Measurements from ENCODE around the gene IL31.

IL31 gene

GRCh38 chr12:122174155-122174845 lies at the start of gene IL31:
IL31 (minus strand) TSS chr12:122174221; CDS start chr12:122174172, 49 bp downstream.
- H3K4me3 ChIP-seq (ENCODE audit: low read depth, low read length), result no peak within 1 kb of the TSS
- in situ Hi-C loops (cut with HindIII; ENCODE audit: low sequenced_read_pairs), result no loop called here
- no peak for DNase-seq (ENCODE audit: low read depth)
- no peak for TF ChIP-seq CTCF (IDR thresholded peaks at IDR 0.05; ENCODE audit: low read depth, low read length, missing control alignments)

GRCh38 chr12:122216445-122216844 lies 42.4 kb upstream of the IL31 start:
- in situ Hi-C loops (cut with HindIII; ENCODE audit: low sequenced_read_pairs), result no loop called here
- no peak for TF ChIP-seq CTCF (IDR thresholded peaks at IDR 0.05; ENCODE audit: low read depth, low read length, missing control alignments)
- no peak for DNase-seq (ENCODE audit: low read depth)
- no peak overlapping the region for H3K4me3 ChIP-seq (ENCODE audit: low read depth, low read length)

- in situ Hi-C loops (cut with HindIII; ENCODE audit: low sequenced_read_pairs), result no loop called here
- H3K4me3 ChIP-seq (ENCODE audit: low read depth, low read length), result no peak overlapping the region
- no peak for DNase-seq (ENCODE audit: low read depth)
- TF ChIP-seq CTCF (IDR thresholded peaks at IDR 0.05; ENCODE audit: low read depth, low read length, missing control alignments), result no peak
Observed at GRCh38 chr12:122215771-122216170, 41.8 kb upstream of the IL31 start.

GRCh38 chr12:122208073-122208820 lies 34.2 kb upstream of the IL31 start:
- H3K4me3 ChIP-seq (ENCODE audit: low read depth, low read length), result no peak overlapping the region
- in situ Hi-C loops (cut with HindIII; ENCODE audit: low sequenced_read_pairs), result no loop called here
- no peak for DNase-seq (ENCODE audit: low read depth)
- no peak for TF ChIP-seq CTCF (IDR thresholded peaks at IDR 0.05; ENCODE audit: low read depth, low read length, missing control alignments)

- H3K4me3 ChIP-seq (ENCODE audit: low read depth, low read length), result no peak overlapping the region
- TF ChIP-seq CTCF (IDR thresholded peaks at IDR 0.05; ENCODE audit: low read depth, low read length, missing control alignments), result no peak
- in situ Hi-C loops (cut with HindIII; ENCODE audit: low sequenced_read_pairs), result no loop called here
- DNase-seq (ENCODE audit: low read depth), result no peak
Observed at GRCh38 chr12:122207391-122207790, 33.4 kb upstream of the IL31 start.

GRCh38 chr12:122206976-122207375 lies 33.0 kb upstream of the IL31 start:
- H3K4me3 ChIP-seq (ENCODE audit: low read depth, low read length), result no peak overlapping the region
- in situ Hi-C loops (cut with HindIII; ENCODE audit: low sequenced_read_pairs), result no loop called here
- TF ChIP-seq CTCF (IDR thresholded peaks at IDR 0.05; ENCODE audit: low read depth, low read length, missing control alignments), result no peak
- no peak for DNase-seq (ENCODE audit: low read depth)
